Neural cell (in vitro differentiated cells): ENCODE measurements around the gene RIPK3.

Experiments
- EP300 ChIP-seq: fragments of 450-650 bp; conservative IDR thresholded peaks from 2 replicates; pipeline ENCODE4 v1.6.1; 2014; ENCODE audit warnings: antibody characterized with exemption, mild to moderate bottlenecking, moderate library complexity; ENCODE audit not compliant: poor library complexity, severe bottlenecking
- RAD21 ChIP-seq: fragments of 450-650 bp; conservative IDR thresholded peaks from 2 replicates; pipeline ENCODE4 v1.6.1; 2014; ENCODE audit warnings: antibody characterized with exemption, mild to moderate bottlenecking, moderate library complexity
- TF ChIP-seq, protein P1 (sequence below): fragments of 450-650 bp; IDR thresholded peaks from 2 replicates; pipeline ENCODE4 v1.5.1; 2014; ENCODE audit warnings: antibody characterized with exemption, mild to moderate bottlenecking, moderate library complexity; ENCODE audit not compliant: poor library complexity, severe bottlenecking

DNA sequence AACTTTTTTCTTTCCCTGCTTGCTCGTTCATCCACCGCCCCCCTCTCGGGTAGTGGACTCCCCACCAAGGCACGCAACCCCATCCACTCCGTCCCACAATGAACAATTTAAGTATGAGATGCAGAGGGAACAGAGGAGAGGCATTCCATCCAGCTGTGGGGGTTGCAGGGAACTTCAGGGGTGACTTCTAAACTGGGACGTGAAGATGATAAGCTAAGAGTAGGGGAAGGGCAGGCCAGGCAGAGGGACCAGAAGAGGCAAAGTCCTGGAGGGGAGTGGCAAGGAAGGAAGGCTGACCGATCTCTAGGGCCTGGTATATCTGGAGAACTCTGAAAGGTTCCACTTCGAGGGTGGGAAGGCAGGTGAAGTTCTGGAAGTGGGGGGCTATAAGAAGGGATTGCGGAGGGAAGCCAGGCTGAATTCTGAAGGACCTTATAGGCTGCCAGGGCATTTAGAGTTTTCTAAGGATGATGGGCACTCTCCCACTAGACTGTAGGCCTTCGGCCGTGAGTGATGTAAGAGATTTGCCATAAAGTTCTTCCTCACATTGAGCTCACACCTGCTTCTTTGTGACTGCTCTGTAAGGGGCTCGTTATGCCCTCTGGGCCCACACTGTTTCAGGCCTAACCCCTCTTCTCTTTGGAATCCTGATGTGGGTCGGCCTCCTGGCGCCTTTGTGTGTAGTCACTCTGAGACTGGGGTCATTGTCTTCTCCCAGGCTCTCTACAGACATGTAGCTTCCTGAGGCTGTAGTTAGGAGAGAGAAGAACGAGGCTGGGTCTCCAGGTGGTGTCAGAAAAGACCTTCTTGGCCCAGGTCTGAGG lies 40.3 kb upstream of the RIPK3 start:
- TF ChIP-seq, protein P1, sequence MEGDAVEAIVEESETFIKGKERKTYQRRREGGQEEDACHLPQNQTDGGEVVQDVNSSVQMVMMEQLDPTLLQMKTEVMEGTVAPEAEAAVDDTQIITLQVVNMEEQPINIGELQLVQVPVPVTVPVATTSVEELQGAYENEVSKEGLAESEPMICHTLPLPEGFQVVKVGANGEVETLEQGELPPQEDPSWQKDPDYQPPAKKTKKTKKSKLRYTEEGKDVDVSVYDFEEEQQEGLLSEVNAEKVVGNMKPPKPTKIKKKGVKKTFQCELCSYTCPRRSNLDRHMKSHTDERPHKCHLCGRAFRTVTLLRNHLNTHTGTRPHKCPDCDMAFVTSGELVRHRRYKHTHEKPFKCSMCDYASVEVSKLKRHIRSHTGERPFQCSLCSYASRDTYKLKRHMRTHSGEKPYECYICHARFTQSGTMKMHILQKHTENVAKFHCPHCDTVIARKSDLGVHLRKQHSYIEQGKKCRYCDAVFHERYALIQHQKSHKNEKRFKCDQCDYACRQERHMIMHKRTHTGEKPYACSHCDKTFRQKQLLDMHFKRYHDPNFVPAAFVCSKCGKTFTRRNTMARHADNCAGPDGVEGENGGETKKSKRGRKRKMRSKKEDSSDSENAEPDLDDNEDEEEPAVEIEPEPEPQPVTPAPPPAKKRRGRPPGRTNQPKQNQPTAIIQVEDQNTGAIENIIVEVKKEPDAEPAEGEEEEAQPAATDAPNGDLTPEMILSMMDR, result no peak
- TF ChIP-seq RAD21 (no peak), EP300 (no peak)
